PFSK-1 (cell line): Measurements from ENCODE around the gene SQSTM1.

ENCODE experiments used
- POLR2AphosphoS5 ChIP-seq: IDR thresholded peaks from 2 replicates; pipeline ENCODE4 v1.6.1; 2012; ENCODE audit warnings: low read depth, mild to moderate bottlenecking, control low read depth, low read length, moderate library complexity
- SIN3A ChIP-seq: IDR thresholded peaks from 2 replicates; pipeline ENCODE4 v1.6.1; 2012; ENCODE audit warnings: mild to moderate bottlenecking, low read length, moderate library complexity, borderline replicate concordance; ENCODE audit not compliant: insufficient read depth
- TAF1 ChIP-seq: IDR thresholded peaks from 2 replicates; pipeline ENCODE4 v1.6.1; 2012; ENCODE audit warnings: low read length, control low read depth, borderline replicate concordance; ENCODE audit not compliant: insufficient read depth

- TF ChIP-seq TAF1 (no peak), POLR2AphosphoS5 (no peak), SIN3A (no peak)
Measured at GRCh38 chr5:179828756-179829421, 8.2 kb downstream of the SQSTM1 start.
